Measurements from ENCODE around the gene VSTM4. TPM values are rescaled to one million over a fixed set of nuclear protein-coding genes. Genes with fewer than 3 reads are reported as not detected.

Gene VSTM4
- total and polyA plus RNA-seq, 2 of the 4 experiments (the other 2 are of a cell fraction) = 2.4 to 2.9 TPM

GRCh38 chr10:48983648-48984351, 131.5 kb downstream of the VSTM4 start:
- no TSS peak for BruUV-seq (replicated peaks)
- Histone ChIP-seq H3K79me1 (ENCODE audit: low read depth in 1 of 2, low read length in 2 of 2) (no peaks in the 10 kb centered on the region), H3K23ac (ENCODE audit: low read depth, low read length) (no peak overlapping the region), H4K91ac (ENCODE audit: insufficient read depth, low read depth, low read length) (no peak overlapping the region), H3K4me2 (ENCODE audit: low read depth, low read length) (no peak overlapping the region), H3K9me3 (ENCODE audit: control insufficient read depth, insufficient read depth, low read length) (no peaks in the 10 kb centered on the region), H3K9ac (ENCODE audit: low read depth, low read length) (no peak overlapping the region), H3K4ac (ENCODE audit: low read depth, low read length) (no peak overlapping the region), H2BK20ac (ENCODE audit: low read depth, low read length) (no peak overlapping the region), H2AFZ (replicated peaks; ENCODE audit: low read length, poor library complexity) (no peak overlapping the region), H2AK9ac (replicated peaks; ENCODE audit: low read depth, low read length, poor library complexity) (no peak overlapping the region), H3K27ac (ENCODE audit: insufficient read depth, low read length) (no peak overlapping the region), H2BK5ac (ENCODE audit: low read depth, low read length, poor library complexity, severe bottlenecking) (no peak overlapping the region), H2BK15ac (ENCODE audit: low read depth, low read length) (no peak overlapping the region), H3K14ac (replicated peaks; ENCODE audit: low read depth, low read length) (no peak overlapping the region), H2AK5ac (ENCODE audit: low read depth, low read length) (no peak overlapping the region), H4K8ac (ENCODE audit: low read depth in 2 of 2, low read length in 2 of 2) (no peak overlapping the region), H3K4me3 (ENCODE audit: insufficient read depth, low read depth, low read length) (no peak overlapping the region), H3K56ac (ENCODE audit: extremely low read depth, insufficient read depth, low read length) (no peak overlapping the region), H4K5ac (ENCODE audit: low read depth, low read length) (no peak overlapping the region), H3K18ac (ENCODE audit: low read depth, low read length) (no peak overlapping the region), H3K9me1 (ENCODE audit: insufficient read depth, low read length) (no peaks in the 10 kb centered on the region), H3K4me1 (ENCODE audit: control insufficient read depth, insufficient read depth, low read length) (no peaks in the 10 kb centered on the region), H3K36me3 (ENCODE audit: control insufficient read depth, insufficient read depth, low read length) (no peaks in the 10 kb centered on the region), H2BK120ac (ENCODE audit: low read depth, low read length) (no peak overlapping the region), H4K20me1 (ENCODE audit: insufficient read depth, low read length) (no peaks in the 10 kb centered on the region), H3K27me3 (ENCODE audit: control insufficient read depth, insufficient read depth, low read length) (peaks cover 22% of the 10 kb centered on the region)
- dilution Hi-C loops (cut with HindIII; ENCODE audit: low sequenced_read_pairs, unreplicated experiment) = no loop called here
- ChIA-PET CTCF (no interaction called here), POLR2A (ENCODE audit: unreplicated experiment) (no interaction called here)
- in situ Hi-C loops (cut with MboI; ENCODE audit: low sequenced_read_pairs) = no loop called here
- TF ChIP-seq CTCF (conservative IDR thresholded peaks at IDR 0.05; ENCODE audit: low read depth, low read length) (no peak), CEBPB (IDR thresholded peaks at IDR 0.05; ENCODE audit: low read depth, low read length) (no peak), BHLHE40 (IDR thresholded peaks at IDR 0.05; ENCODE audit: low read depth, low read length) (no peak), MAFK (IDR thresholded peaks at IDR 0.05; ENCODE audit: low read depth, low read length) (no peak), FOS (IDR thresholded peaks at IDR 0.05; ENCODE audit: low read depth, low read length) (no peak), NFE2L2 (IDR thresholded peaks at IDR 0.05; ENCODE audit: low read depth, low read length) (no peak), MAZ (IDR thresholded peaks at IDR 0.05; ENCODE audit: borderline replicate concordance, low read depth, low read length) (no peak)
- intact Hi-C loops (cut with micrococcal nuclease) = no loop called here
- ATAC-seq (ENCODE audit: low read depth) = no peak
- no peak for DNase-seq
- no CpG with 5 or more reads among the region's 5 CpGs for WGBS, 2 experiments (ENCODE audit: extremely low coverage in 2 of 2, insufficient read length in 1 of 2)
